Raji (cell line): ENCODE data around the gene ZNFX1.

Experiments used
- POLR2A ChIP-seq: IDR thresholded peaks from 2 replicates; pipeline ENCODE4 v1.6.1; 2011; ENCODE audit warnings: low read depth, low read length, control low read depth; ENCODE audit not compliant: insufficient read depth

Gene ZNFX1

DNA sequence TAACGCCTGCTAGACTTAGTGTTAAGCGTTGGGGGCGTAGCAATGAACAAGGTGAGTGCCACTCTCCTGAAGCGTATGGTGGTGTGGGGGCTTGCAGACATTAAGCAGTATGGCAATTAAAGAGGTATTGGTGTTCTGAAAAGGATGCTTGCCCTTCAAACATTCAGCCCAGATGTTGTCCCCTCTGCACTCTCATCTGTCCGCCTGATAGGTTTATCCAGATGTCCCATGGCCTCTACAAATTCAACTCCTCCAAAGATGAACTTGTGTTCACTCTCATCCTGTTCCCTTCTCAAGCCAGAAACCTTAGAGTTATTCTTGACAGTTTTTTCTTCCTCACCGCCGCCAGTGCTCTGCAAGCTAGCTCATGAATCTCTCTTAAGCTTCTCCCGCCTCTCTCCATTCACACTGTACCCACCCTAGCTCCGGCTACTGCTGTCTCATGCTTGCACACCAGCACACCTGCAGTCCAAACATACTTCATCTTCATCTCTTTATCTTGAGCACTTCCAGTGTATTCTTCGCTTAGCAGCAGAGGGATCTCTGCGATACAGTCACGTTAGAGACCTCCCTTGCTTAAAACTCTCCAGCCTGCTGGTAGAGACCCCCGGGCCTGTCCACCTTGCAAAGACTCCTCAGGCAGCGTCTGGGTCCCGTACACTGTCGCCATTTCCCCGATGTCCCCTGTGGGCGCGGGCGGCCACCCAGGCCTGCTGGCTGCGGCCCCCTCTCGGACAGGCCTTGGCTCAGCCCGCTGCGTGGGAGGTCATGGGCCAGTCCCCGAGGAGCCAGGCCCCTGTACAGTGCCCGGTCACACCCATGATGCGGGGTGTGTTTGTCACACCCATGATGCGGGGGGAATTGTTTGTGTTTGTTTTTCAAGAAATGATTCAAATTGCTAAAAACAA lies 57.7 kb downstream of the ZNFX1 start:
- no peak for TF ChIP-seq POLR2A

DNA sequence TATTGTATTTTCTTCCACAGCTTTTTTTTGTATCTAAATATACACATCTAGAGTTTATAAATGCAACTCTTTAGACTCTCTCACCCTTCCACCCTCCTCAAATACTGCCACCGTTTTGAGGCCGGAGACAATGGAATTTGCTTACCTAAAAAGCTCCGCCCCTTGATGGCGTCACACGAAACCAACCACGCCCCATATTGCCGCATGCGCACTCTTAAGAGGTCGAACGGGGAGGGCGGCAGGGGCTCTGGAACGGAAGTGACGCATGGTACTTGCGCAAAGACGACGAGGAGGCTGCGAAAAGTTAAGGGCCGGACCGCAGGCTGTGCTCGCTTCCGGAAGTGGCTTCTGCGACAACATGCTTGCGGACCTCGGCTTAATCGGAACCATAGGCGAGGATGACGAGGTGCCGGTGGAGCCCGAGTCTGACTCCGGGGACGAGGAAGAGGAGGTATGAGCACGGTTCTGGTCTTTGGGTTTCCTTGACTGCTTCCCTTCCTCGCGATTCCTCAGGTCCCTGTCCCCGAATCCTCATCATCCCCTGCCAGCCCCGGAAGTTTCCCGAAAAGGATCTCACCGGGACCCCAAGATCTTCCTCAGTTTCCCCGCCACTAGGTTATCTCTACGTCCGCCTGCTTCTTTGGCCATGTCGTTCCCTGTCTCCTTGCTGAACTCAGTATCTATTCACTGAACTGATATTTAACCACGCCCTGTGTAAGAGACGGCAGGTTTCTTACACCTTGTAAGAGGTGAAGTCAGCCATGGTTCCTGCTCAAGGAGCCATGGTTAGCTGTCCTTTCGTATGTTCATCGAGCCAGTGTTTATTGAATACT lies 58.5 kb downstream of the ZNFX1 start, which contains the start of gene DDX27:
Gene DDX27 (plus strand): TSS at position 326 of the 833 bp plus-strand sequence. CDS start 33 bp downstream, at position 359.
- TF ChIP-seq POLR2A, result peak; percentile 99

DNA sequence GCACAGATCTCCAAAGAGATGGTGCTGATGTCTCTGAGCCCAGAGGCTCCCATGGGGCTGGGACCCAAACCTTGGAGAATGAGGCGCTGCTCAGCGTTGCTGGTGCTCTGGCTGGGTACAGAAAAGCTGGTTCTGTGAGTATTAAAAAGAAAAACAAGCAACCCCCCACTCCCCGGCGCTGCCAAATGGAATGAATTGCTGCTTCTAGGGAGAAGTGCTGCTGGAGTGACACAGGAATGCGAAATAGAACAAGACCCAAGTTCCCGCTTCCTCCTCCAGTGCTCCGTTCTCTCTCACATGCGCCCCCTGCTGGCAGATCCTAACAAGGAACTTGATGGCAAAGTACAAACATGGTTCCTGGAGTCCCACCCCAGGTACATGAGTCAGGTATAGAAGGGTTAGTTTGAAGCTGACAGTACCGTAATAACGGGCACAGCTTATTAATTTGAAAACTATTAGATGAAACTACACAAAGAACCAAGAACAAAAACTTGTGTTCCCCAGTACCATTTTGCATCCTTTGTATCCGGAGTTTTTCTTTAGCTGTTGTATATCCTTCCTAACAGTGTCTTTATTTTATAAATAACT lies 60.8 kb downstream of the ZNFX1 start:
- no peak for TF ChIP-seq POLR2A

DNA sequence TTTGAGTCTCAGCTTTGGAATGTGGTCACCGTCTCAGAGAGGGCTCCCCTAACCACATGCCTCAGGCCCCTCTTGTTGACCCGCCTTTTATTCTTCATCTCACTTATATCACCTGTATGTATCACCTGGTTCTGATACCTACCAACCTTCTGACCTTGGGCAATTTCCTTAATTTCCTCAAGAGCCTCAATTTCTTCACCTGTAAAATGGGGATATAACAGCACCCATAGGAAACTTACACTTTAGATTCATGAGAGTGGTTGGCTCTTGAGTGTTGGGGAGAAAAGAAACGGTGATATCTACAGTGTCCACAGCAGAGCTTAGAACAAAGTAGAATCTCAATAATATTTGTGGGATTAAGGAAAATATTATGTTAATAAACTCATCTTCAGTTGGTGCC lies 62.6 kb downstream of the ZNFX1 start:
- TF ChIP-seq POLR2A, result no peak

GRCh38 chr20:49214571-49214970 lies 63.3 kb downstream of the ZNFX1 start:
- TF ChIP-seq POLR2A, result no peak

DNA sequence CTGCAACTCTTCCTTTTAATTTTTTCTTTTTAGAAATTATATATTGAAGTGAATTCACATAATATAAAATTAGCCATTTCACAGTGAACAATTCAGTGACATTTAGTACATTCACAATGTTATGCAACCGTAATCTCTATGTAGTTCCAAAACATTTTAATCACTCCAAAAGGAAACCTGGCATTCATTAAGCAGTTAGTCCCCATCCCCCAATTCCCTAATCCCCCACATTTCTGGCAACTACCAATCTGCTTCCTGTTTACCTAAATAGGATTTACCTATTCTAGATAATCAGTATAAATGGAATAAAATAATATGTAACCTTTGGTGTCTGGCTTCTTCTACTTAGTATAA lies 67.1 kb downstream of the ZNFX1 start:
- no peak for TF ChIP-seq POLR2A

DNA sequence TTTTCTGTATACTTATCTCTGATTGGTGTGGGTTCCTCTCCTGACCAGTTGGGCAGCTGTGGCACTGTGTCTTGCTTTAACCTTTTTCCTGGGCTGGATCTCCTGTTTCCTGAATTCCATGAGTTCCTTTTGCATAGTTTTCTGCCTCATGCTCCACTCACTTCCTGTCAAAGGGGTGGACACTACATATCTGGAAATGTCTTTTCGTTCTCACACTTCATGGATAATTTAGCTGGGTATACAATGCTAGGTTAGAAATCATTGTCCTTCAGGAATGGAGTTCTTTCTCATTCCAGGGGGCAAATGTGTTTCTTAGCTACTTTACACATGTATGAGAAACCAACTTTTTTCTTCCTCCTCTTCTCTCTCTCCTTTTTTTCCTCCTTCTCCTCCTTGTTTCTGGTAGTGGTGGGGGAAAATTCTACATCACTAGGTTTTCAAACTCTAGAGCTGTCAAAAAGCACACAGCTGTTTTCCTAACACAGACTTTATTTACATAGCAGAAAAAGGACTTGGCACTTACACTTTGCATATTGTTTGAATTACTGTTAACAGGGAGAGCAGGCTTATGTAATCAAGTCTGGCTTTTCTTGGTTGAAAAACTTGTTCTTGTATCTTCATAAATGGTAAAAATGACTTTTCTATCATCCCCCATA lies 67.6 kb downstream of the ZNFX1 start:
- no peak for TF ChIP-seq POLR2A

DNA sequence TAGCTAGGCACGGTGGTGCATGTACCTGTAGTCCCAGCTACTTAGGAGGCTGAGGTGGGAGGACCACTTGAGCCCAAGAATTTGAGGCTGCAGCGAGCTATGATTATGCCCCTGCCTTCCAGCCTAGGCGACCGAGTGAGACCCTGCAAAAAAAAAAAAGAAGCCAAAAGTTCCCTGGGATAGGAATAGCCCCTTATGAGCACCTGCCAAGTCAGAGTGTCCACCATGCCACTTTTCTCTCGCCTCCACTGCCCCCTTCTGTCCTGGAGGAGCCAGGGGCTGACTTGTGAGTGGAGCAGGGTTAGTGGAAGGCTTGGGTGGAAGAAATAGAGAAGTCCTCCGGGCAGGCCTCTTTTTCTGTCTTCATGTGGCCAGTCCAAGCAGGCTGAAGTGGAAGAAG lies 70.8 kb downstream of the ZNFX1 start:
- TF ChIP-seq POLR2A, result no peak

DNA sequence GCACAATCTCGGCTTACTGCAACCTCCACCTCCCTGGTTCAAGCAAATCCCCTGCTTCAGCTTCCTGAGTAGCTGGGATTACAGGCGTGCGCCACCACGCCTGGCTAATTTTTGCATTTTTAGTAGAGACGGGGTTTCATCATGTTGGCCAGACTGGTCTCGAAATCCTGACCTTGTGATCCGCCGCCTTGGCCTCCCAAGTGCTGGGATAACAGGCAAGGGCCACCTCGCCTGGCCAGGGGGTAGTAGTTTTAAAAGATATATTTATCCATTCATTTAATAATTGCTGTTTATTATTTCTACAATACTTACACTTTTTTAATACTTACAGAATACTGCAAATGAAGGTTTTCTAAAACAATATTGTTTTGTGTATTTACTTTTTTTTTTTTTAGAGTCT lies 74.1 kb downstream of the ZNFX1 start:
- TF ChIP-seq POLR2A, result no peak

DNA sequence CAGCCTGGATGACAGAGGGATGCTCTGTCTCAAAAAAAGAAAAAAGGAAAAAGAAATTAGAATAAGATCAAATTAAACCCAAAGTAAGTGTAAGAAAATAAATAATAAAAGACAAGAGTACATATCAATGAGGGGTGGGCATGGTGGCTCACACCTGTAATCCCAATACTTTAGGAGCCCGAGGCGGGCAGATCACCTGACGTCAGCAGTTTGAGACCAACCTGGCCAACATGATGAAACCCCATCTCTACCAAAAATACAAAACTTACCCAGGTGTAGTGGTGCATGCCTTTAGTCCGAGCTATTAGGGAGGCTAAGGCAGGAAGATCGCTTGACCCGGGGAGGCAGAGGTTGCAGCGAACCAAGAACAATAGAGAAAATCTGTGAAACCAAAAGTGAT lies 74.8 kb downstream of the ZNFX1 start:
- no peak for TF ChIP-seq POLR2A

- TF ChIP-seq POLR2A, result no peak
Measured at GRCh38 chr20:49199729-49200293, 78.0 kb downstream of the ZNFX1 start.
